ENCODE measurements around the gene SMCO1. TPM values are rescaled to one million over a fixed set of nuclear protein-coding genes. Genes with fewer than 3 reads are reported as not detected.

SMCO1 gene
- total and polyA plus RNA-seq, 2 donors (not counting 3 experiments of a cell fraction or from before 2014, with no cell fraction given): not detected

Small RNA genes lying within 50 kb of the gene (small RNA-seq; reads per million reads assigned to genes)
- not detected for gene RPS29P3 (ENCODE audit: insufficient read depth, insufficient read length, low read depth, low replicate concordance)

Other genes with a start within 250 kb of the SMCO1 start
- gene PCYT1A, start 227.6 kb downstream of the SMCO1 start, total RNA-seq: 65.5 and 75.4 TPM in 2 replicates
- gene PCYT1A, start 227.6 kb downstream of the SMCO1 start, polyA plus RNA-seq: 50.3 and 50.6 TPM in 2 replicates
- 13.9 and 14.4 TPM in 2 replicates for gene DYNLT2B, start 197.1 kb downstream of the SMCO1 start, total RNA-seq
- 9.2 and 11.2 TPM in 2 replicates for gene DYNLT2B, start 197.1 kb downstream of the SMCO1 start, polyA plus RNA-seq
- not detected in 2 replicates for gene TM4SF19, start 177.0 kb downstream of the SMCO1 start, total RNA-seq
- gene TM4SF19, start 177.0 kb downstream of the SMCO1 start, polyA plus RNA-seq: not detected in 2 replicates
- 55.1 and 57.0 TPM in 2 replicates for gene UBXN7, start 82.9 kb downstream of the SMCO1 start, total RNA-seq
- 8.2 and 9.9 TPM in 2 replicates for gene UBXN7, start 82.9 kb downstream of the SMCO1 start, polyA plus RNA-seq
- gene RNF168, start 11.6 kb downstream of the SMCO1 start, total RNA-seq: 32.9 and 34.9 TPM in 2 replicates
- 2.7 and 4.0 TPM in 2 replicates for gene RNF168, start 11.6 kb downstream of the SMCO1 start, polyA plus RNA-seq
- 13.0 and 15.3 TPM in 2 replicates for gene WDR53, start 53.2 kb upstream of the SMCO1 start, total RNA-seq
- 4.8 and 5.2 TPM in 2 replicates for gene WDR53, start 53.2 kb upstream of the SMCO1 start, polyA plus RNA-seq
- gene FBXO45, start 53.3 kb upstream of the SMCO1 start, total RNA-seq: 12.4 and 13.4 TPM in 2 replicates
- 2.0 and 3.5 TPM in 2 replicates for gene FBXO45, start 53.3 kb upstream of the SMCO1 start, polyA plus RNA-seq
- 14.4 and 15.6 TPM in 2 replicates for gene NRROS, start 124.3 kb upstream of the SMCO1 start, total RNA-seq
- gene NRROS, start 124.3 kb upstream of the SMCO1 start, polyA plus RNA-seq: 8.1 and 8.7 TPM in 2 replicates
- gene CEP19, start 196.9 kb upstream of the SMCO1 start, total RNA-seq: 1.2 and 1.6 TPM in 2 replicates
- 0.53 and 0.87 TPM in 2 replicates for gene CEP19, start 196.9 kb upstream of the SMCO1 start, polyA plus RNA-seq
- 12.4 and 14.0 TPM in 2 replicates for gene PIGX, start 197.0 kb upstream of the SMCO1 start, total RNA-seq
- gene PIGX, start 197.0 kb upstream of the SMCO1 start, polyA plus RNA-seq: 6.6 and 9.2 TPM in 2 replicates
- gene PAK2, start 224.5 kb upstream of the SMCO1 start, total RNA-seq: 85.8 and 98.9 TPM in 2 replicates
- gene PAK2, start 224.5 kb upstream of the SMCO1 start, polyA plus RNA-seq: 17.6 and 22.6 TPM in 2 replicates

All from endothelial cell of umbilical vein (primary cell).